GM21447 (cell line): ENCODE data around the gene SPSB2.
A peak's percentile ranks its signal among the peaks of the same experiment; 100 is the strongest.
"Not testable (repeated sequence)": the region's sequence is repeated elsewhere in the genome, so short reads cannot be mapped to it uniquely, and the experiment has no call there.

ENCODE experiments used
- ATAC-seq: cut with Tn5 transposase; IDR thresholded peaks from one replicate; pipeline ENCODE4 v1.9.1; 2021; ENCODE audit not compliant: unreplicated experiment

The SPSB2 gene

GRCh38 chr12:6871052-6871957 lies 1.8 kb downstream of the SPSB2 start:
- no peak for ATAC-seq

DNA sequence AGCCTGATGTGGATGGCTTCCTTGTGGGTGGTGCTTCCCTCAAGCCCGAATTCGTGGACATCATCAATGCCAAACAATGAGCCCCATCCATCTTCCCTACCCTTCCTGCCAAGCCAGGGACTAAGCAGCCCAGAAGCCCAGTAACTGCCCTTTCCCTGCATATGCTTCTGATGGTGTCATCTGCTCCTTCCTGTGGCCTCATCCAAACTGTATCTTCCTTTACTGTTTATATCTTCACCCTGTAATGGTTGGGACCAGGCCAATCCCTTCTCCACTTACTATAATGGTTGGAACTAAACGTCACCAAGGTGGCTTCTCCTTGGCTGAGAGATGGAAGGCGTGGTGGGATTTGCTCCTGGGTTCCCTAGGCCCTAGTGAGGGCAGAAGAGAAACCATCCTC lies 2.8 kb downstream of the SPSB2 start:
- ATAC-seq, result not testable (repeated sequence)

- ATAC-seq, result no peak
Measured at GRCh38 chr12:6869049-6870021, 3.8 kb downstream of the SPSB2 start.

DNA sequence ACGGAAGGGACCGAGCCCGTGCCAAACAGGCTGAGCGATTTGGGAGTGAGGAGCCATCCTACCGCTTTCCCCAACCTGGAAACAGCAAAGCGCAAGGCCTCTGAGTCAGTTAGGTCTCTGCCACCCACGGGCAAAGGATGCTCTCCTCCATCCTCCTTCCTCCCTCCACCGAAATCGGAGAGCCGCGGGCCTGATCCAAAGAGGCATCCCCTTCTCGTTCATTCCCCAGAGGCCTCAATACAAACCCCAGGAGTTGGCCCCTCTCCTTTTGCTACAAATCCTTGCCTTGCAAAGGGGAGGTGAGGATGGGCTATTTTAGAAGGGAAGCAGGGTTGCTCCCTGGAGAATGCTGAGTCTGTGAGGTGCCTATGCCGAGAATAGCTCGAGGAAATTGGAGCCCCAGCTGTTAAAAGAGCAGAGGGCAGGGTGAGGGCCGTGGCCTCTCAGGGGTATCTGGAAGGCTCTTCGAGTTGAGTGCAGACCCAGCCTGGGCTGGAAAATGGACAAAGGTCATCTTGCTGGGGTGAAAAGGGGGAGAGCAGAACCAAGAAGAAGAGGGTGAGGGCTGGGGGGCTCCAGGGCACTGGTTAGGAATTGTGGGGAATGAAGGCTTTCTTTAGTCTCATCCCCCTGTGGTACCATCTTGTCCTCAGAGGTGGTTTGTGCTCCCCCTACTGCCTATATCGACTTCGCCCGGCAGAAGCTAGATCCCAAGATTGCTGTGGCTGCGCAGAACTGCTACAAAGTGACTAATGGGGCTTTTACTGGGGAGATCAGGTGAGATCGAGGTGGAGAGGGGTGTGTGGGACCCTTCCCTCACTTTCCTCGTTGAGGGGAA lies 4.7 kb downstream of the SPSB2 start:
- no peak for ATAC-seq

GRCh38 chr12:6867413-6868210 lies 5.5 kb downstream of the SPSB2 start, which contains the start of gene TPI1:
TSS of gene TPI1 (plus strand) at chr12:6867531. CDS start at chr12:6867567, 36 bp downstream.
- ATAC-seq, result peak; percentile 47

- peak; percentile 10 for ATAC-seq
Measured at GRCh38 chr12:6866920-6867412, 6.1 kb downstream of the SPSB2 start.

DNA sequence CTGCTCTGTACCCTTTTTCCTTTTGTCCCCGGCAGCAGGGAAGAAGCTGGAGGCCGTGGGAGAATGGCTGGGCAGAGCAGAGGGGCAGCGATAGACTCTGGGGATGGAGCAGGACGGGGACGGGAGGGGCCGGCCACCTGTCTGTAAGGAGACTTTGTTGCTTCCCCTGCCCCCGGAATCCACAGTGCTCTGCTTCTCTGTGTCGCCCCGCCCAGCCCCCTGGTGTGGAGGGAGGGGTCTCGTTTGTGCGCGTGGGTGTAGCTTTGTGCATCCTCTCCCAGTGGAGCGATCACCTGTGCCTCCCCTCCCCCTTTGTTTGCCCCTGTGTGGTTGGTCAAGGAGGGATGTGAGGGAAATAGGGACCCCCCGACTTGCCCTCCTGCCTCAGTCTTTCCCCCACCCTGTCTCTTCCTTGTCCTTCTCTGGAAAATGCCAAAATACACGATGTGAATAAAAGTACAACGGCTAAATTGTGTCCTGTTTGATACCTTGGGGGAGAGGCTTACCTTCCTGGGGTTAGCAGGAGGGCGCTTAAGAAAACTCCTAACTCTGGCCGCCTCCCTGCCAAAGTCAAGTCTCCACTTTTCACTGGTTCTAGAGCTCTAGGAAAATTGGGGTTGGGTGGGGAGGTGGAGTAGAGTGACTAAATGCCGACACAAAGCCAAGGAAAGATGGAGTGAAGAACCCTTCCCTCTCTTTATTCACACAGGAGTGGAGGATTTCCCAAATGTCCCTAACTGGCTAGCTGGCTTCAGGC lies 6.8 kb downstream of the SPSB2 start:
- ATAC-seq, result no peak

DNA sequence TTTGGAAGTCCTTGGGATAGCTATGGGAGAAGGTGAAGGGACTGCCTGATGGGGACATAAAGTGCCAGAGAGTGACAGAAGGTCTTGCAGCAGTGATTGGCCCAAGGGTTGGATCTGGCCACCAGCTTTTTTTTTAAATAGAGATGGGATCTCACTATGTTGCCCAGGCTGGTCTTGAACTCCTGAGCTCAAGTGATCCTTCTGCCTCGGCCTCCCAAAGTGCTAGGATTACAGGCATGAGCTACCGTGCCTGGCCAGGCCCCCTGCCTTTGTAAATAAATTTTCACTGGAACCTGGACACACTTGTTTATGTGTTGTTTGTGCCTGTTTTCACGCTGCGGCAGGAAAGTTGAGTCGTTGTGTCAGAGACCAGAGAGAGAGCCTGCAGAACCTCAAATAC lies 7.8 kb downstream of the SPSB2 start:
- ATAC-seq, result not testable (repeated sequence)

GRCh38 chr12:6863586-6864321 lies 9.3 kb downstream of the SPSB2 start:
- ATAC-seq, result no peak

- ATAC-seq, result no peak
Measured at GRCh38 chr12:6863033-6863432, 10.1 kb downstream of the SPSB2 start.

DNA sequence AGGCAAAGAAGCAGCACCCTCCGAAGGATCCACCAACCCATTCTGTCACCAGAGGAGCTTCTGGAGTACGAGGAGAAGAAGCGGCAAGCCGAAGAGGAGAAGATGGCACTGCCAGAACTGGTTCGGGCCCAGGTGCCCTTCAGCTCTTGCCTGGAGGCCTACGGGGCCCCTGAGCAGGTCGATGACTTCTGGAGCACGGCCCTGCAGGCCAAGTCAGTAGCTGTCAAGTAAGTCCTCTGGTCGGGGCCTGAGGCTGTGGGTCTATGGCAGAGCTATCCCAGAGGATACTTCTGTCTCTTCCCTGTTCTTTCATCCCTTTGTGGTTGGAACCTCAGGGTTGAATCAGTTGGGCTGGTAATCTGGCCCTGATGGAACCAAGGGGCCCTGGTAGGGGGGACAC lies 11.7 kb downstream of the SPSB2 start:
- ATAC-seq, result no peak

DNA sequence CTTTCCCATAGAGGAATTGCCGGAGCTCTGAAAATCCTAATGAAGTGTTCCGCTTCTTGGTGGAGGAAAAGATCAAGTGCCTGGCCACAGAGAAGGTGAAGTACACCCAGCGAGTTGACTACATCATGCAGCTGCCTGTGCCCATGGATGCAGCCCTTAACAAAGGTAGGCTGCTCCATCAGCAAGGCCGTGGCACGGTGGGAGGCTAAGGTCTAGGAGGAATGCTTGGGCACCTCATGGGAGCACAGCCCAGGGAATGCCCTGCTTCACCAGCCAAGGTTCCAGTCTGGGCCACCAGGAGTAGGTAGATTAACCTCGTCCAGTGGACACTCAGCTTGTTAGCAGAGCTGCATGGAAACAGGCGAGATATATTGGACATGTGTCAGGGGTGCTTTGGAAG lies 12.2 kb downstream of the SPSB2 start:
- ATAC-seq, result no peak

- ATAC-seq, result no peak
Measured at GRCh38 chr12:6860116-6860515, 13.0 kb downstream of the SPSB2 start.

- ATAC-seq, result no peak
Measured at GRCh38 chr12:6858799-6859198, 14.3 kb downstream of the SPSB2 start.

DNA sequence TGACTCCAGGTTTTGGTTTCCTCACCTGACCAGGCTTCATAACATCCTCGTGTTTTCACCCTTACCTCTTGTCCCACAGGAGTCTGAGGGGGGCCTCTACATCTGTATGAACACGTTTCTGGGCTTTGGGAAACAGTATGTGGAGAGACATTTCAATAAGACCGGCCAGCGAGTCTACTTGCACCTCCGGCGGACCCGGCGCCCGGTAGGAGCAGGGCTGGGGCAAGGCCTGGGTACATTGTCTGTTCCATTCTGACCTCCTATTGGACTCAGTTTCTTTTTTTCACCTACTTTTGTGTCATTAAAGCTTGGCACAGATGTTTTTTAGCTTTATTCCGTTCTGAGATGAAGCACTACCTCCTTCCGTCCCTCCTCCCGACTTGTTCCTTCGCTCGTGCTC lies 17.8 kb downstream of the SPSB2 start:
- no peak for ATAC-seq

- ATAC-seq, result no peak
Measured at GRCh38 chr12:6854036-6854435, 19.1 kb downstream of the SPSB2 start.

GRCh38 chr12:6853626-6854025 lies 19.5 kb downstream of the SPSB2 start:
- ATAC-seq, result no peak

GRCh38 chr12:6852651-6853354 lies 20.3 kb downstream of the SPSB2 start:
- no peak for ATAC-seq
